ENCODE data around the gene GRM3.

GRCh38 chr7:86733783-86734182 lies 90.1 kb downstream of the GRM3 start:
- no peak for TF ChIP-seq CTCF (IDR thresholded peaks at IDR 0.05)
- TF ChIP-seq POLR2A (IDR thresholded peaks at IDR 0.05; ENCODE audit: low read length): no peak
- TF ChIP-seq CEBPB (IDR thresholded peaks at IDR 0.05): no peak
- 0 out of 2 replicates have a peak, but pooled peaks have one; percentile 39 for TF ChIP-seq ATOH8 (CRISPR knock-in tag; IDR thresholded peaks at IDR 0.05; ENCODE audit: low read depth)

Data from A549 (cell line).